Vagina (tissue), 2 donors: Measurements from ENCODE around the gene PPCS. TPM values are rescaled to one million over a fixed set of nuclear protein-coding genes. Genes with fewer than 3 reads are reported as not detected.
"Not testable (repeated sequence)": the region's sequence is repeated elsewhere in the genome, so short reads cannot be mapped to it uniquely, and the experiment has no call there.

Source experiments
- DNase-seq, 2 donors: peaks; one replicate each; pipeline ENCODE4 v3.0.0-alpha.2; 2017; ENCODE audit errors: extremely low spot score in 2 of 2
- H3K27ac ChIP-seq: fragments of 200-600 bp; sonication (generic); one replicate; pipeline ENCODE4 v1.5.1; 2019
- H3K27me3 ChIP-seq: fragments of 200-600 bp; sonication (generic); one replicate; pipeline ENCODE4 v1.5.1; 2019
- H3K36me3 ChIP-seq, 2 donors: fragments of 200-600 bp; sonication (generic); one replicate each; pipeline ENCODE4 v1.5.1; 2017 to 2019
- H3K4me1 ChIP-seq: fragments of 200-600 bp; sonication (generic); one replicate; pipeline ENCODE4 v1.5.1; 2019
- H3K4me3 ChIP-seq, 2 donors: fragments of 200-600 bp; sonication (generic); 1 replicate in 1 of 2; 2 replicates in 1 of 2; pipeline ENCODE4 v1.5.1; 2016 to 2019
- H3K9me3 ChIP-seq: fragments of 200-600 bp; sonication (generic); one replicate; pipeline ENCODE4 v1.5.1; 2019
- CTCF ChIP-seq, 3 experiments: fragments of 450-650 bp in 2 of 3; fragments of 200-600 bp in 1 of 3; sonication (generic) in 1 of 3; IDR thresholded peaks; one replicate each; pipeline ENCODE4 v1.5.1; 2017 to 2019; ENCODE audit warnings: antibody characterized with exemption in 3 of 3, mild to moderate bottlenecking in 2 of 3, moderate library complexity in 2 of 3
- POLR2A ChIP-seq, 2 donors: fragments of 450-650 bp; IDR thresholded peaks; one replicate each; pipeline ENCODE4 v1.6.1; 2017; ENCODE audit warnings: antibody characterized with exemption in 2 of 2, mild to moderate bottlenecking in 2 of 2, moderate library complexity in 2 of 2
- POLR2AphosphoS5 ChIP-seq, 2 donors: sonication (generic); formaldehyde crosslinking; IDR thresholded peaks; one replicate each; pipeline ENCODE4 v1.9.0; 2017; ENCODE audit warnings: antibody characterized with exemption in 2 of 2, mild to moderate bottlenecking in 2 of 2, low read depth in 1 of 2; ENCODE audit not compliant: insufficient read depth in 1 of 2
- intact Hi-C: fragments of 100-400 bp; cut with DNase I; formaldehyde crosslinking; loops from one replicate; pipeline ENCODE4 v1.15.1; 2023
- small RNA-seq: library from RNA; depleted of rRNA; stranded (forward); fragments of <200 nt; gene quantifications from one replicate; pipeline ENCODE3, GENCODE V24; 2016
- total RNA-seq: library from RNA; depleted of rRNA; stranded (reverse); fragments of >200 nt; gene quantifications from one replicate; pipeline ENCODE4 v1.2.3, GENCODE V29; 2016

Gene PPCS
- total RNA-seq, 1 donor from 2014 or later: 48.9 TPM

DNA sequence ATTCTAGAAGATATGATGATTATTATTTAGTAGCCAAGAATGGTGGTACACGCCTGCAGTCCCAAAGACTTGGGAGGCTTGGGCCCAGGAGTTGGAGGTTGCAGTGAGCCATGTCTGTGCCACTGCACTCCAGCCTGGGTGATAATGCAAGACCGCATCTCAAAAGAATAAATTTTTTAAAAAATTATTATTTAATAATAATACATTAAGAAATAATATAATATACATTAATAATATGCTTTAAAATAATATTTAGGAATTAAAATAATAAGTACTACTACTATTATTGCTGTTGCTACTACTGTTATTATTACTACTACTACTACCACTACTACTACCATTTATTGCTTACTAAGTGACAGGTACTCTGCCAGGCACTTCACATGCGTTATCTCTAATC, 33.9 kb downstream of the PPCS start:
- Histone ChIP-seq H3K4me1 (no peaks in the 10 kb centered on the region), H3K9me3 (no peaks in the 10 kb centered on the region), H3K4me3 (no peak overlapping the region), H3K27ac (no peak overlapping the region), H3K27me3 (no peaks in the 10 kb centered on the region), H3K36me3 (no peaks in the 10 kb centered on the region)
- intact Hi-C loops: no loop called here
- TF ChIP-seq CTCF (IDR thresholded peaks at IDR 0.05): no peak
- TF ChIP-seq POLR2A (IDR thresholded peaks at IDR 0.05): no peak
- TF ChIP-seq POLR2AphosphoS5 (IDR thresholded peaks at IDR 0.05; ENCODE audit: insufficient read depth in 1 of 2, low read depth in 1 of 2): no peak
- DNase-seq: no peak

GRCh38 chr1:42502031-42502430, 45.7 kb downstream of the PPCS start:
- H3K27ac ChIP-seq, H3K4me3 ChIP-seq, H3K4me1 ChIP-seq, H3K27me3 ChIP-seq, DNase-seq, intact Hi-C loops: not testable (repeated sequence)
- H3K36me3 ChIP-seq: peaks cover 0 to 34% of the 10 kb centered on the region in 2 donors
- H3K9me3 ChIP-seq: peaks cover 23% of the 10 kb centered on the region

DNA sequence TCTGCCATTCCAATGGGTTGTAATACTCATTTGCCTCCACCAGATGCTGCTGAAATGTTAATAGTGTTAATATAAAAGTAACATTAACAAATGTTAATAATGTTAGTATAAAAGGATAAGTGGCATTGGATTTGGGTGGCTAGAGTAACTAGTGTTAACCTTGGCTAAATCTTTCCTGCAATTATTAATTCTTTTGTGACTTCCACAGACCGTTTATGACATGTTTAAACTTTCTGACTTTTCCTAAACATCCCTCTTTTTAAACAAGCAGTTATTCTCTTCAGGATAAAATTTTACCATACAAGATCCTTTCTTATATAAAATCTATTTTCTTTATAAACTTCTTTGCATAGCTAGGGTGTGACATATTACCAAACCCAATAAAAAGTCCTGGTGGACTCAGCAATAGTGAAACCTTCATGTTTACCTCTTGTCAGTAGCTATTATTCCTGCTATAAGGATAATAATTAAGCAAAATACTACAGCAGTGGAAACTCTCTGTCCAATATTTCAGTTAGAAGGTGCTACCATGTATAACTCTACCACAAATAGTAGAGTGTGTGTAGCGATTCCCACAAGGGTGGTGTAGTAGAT, 48.3 kb downstream of the PPCS start:
- H3K4me3 ChIP-seq: no peak overlapping the region
- H3K27me3 ChIP-seq: no peaks in the 10 kb centered on the region
- DNase-seq: no peak
- intact Hi-C loops: loop anchor here (5.0 kb wide), 1 partner anchor 913 kb away; no protein-coding TSS in a partner anchor
- H3K4me1 ChIP-seq: no peaks in the 10 kb centered on the region
- TF ChIP-seq POLR2A (IDR thresholded peaks at IDR 0.05) (no peak), POLR2AphosphoS5 (IDR thresholded peaks at IDR 0.05; ENCODE audit: insufficient read depth in 1 of 2, low read depth in 1 of 2) (no peak), CTCF (IDR thresholded peaks at IDR 0.05) (no peak)
- H3K36me3 ChIP-seq: peaks cover 0 to 27% of the 10 kb centered on the region in 2 donors
- peaks cover 27% of the 10 kb centered on the region for H3K9me3 ChIP-seq
- H3K27ac ChIP-seq: no peak overlapping the region

GRCh38 chr1:42506576-42506975, 50.2 kb downstream of the PPCS start:
- intact Hi-C loops: loop anchor here (5.0 kb wide), 1 partner anchor 911 kb away; no protein-coding TSS in a partner anchor
- H3K4me1 ChIP-seq: no peaks in the 10 kb centered on the region
- no peaks in the 10 kb centered on the region for H3K27me3 ChIP-seq
- H3K9me3 ChIP-seq: peaks cover 27% of the 10 kb centered on the region
- no peak for DNase-seq
- TF ChIP-seq POLR2A (IDR thresholded peaks at IDR 0.05) (no peak), CTCF (IDR thresholded peaks at IDR 0.05) (no peak), POLR2AphosphoS5 (IDR thresholded peaks at IDR 0.05; ENCODE audit: insufficient read depth in 1 of 2, low read depth in 1 of 2) (no peak)
- H3K4me3 ChIP-seq: no peak overlapping the region
- peaks cover 0 to 27% of the 10 kb centered on the region in 2 donors for H3K36me3 ChIP-seq
- H3K27ac ChIP-seq: no peak overlapping the region

Small RNAs within 50 kb of the gene (small RNA-seq; reads per million reads assigned to genes)
- gene TMSB4XP1: not detected

Other genes starting within 250 kb of the PPCS start
- gene FOXJ3, start 121.3 kb upstream of the PPCS start, total RNA-seq: 59.9 TPM
- gene RIMKLA, start 75.8 kb upstream of the PPCS start, total RNA-seq: 0.25 TPM
- not detected for gene ZMYND12, start 521 bp upstream of the PPCS start, total RNA-seq
- 1.5 TPM for gene CCDC30, start 6.7 kb downstream of the PPCS start, total RNA-seq
- gene PPIH, start 201.9 kb downstream of the PPCS start, total RNA-seq: 30.0 TPM
- gene YBX1, start 225.9 kb downstream of the PPCS start, total RNA-seq: 397 TPM